SHP77 treated with DMSO at 0.1 percent for 48 hours (cell line): ENCODE results near the gene ZDHHC7.
"Not testable (repeated sequence)": the region's sequence is repeated elsewhere in the genome, so short reads cannot be mapped to it uniquely, and the experiment has no call there.

Experiments used
- DNase-seq: peaks from one replicate; lab custom pipeline; 2025; lab: John Stamatoyannopoulos, UW

Gene ZDHHC7, protein sequence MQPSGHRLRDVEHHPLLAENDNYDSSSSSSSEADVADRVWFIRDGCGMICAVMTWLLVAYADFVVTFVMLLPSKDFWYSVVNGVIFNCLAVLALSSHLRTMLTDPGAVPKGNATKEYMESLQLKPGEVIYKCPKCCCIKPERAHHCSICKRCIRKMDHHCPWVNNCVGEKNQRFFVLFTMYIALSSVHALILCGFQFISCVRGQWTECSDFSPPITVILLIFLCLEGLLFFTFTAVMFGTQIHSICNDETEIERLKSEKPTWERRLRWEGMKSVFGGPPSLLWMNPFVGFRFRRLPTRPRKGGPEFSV

DNA sequence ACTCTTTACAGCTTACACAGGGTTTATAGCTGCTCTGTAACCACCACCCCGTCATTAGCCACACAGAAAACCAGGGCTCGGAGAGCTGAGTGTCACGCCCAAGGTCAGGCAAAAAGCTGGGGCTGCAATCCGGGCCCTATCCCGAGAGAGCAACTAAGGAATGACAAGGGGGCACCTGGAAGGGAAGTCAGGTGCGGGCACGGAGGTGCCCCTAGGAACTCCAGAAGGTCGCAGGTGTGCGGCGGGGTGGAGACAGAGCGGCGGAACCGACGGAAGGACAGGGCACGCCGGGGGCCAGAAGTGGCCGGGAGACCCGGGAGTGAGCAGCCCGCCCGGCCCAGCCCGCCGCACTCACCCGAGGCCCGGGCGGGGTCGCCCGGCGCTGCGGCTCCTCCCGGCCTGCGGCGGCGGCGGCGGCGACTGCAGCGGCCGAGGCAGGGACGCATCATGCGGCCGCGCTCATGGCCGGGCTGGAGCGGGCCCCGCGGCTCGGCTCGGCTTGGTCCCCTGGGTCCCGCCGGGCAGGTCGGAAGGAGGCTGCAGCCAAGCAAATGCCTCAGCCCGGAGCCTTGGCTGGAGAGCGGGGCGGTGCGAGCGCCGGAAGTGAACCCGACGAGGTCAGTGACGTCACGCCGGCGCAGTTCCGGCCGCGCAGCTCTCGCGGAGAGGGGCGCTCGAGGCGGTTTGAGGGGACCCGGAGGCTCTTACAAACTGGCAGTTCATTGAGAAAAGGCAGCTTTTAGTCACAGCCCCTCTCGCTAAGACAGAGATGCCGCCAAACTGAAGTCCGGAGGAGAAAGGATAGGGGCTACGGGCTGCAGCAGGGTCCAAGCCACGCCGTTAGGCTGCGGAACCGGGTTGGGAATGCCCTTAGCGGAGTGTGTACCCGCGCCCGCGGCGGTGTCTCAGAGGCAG lies at the start of gene ZDHHC7:
ZDHHC7 (minus strand) TSS at position 605 of the 915 bp plus-strand sequence. CDS start 20,917 bp downstream, outside the sequence.
- DNase-seq, result peak; percentile 74

DNA sequence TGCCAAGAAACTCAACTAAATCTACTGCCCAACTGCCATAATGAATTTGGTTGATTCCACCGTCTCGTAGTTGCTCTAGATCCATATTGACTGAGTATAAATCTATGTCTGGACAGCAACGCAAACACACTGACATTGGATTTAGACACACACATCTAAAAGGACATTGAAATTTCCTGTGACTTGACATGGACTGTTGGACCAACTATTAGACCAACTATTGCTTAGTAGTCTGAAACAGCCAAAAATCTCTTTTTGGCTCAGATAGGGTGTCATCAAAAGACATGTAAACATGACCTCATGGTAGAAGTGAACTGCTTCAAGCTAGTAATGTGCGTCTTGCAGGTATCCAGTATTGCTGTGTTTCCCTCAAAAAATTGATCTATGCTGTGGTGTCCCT lies 47.6 kb upstream of the ZDHHC7 start:
- DNase-seq, result no peak

DNA sequence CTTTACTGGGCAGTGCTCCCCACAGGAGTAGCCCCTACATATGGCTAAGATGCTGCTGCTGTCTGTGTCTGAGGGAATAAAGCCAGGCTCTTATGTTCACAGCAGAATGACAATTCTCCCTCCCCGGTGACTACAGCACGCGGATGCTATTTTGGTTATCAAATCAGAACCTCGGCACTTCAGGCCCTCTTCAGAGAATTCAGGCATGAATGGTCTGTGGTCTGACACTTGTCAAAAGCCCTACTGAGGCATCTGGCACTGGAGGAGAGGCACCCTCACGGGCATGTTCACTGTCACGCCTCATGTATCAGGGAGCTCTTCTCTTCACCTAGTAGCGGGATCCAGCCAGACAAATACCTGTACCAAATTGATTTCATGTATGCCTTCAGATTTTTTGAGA lies 46.6 kb upstream of the ZDHHC7 start:
- DNase-seq, result no peak

DNA sequence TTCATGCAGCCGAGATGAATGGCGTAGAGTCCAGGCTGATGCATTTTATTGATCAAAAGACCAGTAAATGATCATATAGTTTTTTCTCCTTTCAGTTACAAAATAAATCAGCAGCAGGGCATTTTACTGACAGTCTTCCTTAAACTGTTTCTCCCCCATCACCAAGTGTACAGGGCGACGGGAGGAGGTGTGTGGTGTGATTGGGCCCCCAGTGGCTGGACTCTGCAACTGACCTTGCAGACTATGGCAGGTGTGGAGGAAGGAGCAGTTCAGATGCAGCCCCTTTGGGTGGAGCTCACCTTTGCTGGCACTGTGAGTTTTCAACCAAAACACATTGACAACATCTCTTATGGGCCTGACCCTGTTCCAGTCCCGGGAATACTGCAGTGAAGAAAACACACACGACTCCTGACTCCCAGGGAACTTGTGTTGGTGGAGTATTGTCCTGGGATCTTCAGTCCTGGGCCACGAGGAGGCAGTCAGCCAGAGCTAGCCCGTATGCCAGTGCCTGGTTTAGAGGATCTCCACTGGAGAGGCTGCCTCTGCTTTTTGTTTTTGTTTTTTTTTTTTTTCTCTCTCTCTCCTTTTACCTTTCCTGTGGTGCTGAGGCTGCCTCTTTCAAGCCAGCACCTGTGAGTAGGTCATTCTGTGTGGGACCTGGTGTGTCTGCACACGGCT lies 46.0 kb upstream of the ZDHHC7 start:
- no peak for DNase-seq

DNA sequence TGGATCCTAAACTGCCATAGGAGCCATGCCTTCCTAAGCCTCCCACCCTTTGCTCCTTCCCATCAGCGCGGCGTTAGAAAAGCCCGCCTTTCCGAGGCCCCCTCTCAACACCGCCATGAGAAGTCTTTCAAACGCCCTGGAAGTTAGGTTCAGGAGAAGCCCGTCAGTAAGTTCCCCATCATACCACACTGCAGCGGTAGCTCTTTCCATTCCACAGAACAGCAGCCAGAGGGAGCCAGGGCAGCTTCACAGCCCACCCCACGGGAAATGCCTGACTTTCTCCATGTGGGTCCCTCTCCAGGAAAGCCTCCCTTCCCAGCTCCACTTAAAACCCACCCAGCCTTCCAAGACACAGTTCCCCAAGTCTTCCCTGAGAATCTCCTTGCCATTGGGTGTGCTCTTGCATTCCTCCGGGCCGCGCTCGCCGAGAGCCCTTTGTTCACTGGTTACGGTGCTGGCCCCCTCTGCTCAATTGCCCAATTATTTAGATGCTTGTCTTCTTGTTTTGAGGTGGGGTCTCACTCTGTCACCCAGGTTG lies 44.9 kb upstream of the ZDHHC7 start:
- no peak for DNase-seq

DNA sequence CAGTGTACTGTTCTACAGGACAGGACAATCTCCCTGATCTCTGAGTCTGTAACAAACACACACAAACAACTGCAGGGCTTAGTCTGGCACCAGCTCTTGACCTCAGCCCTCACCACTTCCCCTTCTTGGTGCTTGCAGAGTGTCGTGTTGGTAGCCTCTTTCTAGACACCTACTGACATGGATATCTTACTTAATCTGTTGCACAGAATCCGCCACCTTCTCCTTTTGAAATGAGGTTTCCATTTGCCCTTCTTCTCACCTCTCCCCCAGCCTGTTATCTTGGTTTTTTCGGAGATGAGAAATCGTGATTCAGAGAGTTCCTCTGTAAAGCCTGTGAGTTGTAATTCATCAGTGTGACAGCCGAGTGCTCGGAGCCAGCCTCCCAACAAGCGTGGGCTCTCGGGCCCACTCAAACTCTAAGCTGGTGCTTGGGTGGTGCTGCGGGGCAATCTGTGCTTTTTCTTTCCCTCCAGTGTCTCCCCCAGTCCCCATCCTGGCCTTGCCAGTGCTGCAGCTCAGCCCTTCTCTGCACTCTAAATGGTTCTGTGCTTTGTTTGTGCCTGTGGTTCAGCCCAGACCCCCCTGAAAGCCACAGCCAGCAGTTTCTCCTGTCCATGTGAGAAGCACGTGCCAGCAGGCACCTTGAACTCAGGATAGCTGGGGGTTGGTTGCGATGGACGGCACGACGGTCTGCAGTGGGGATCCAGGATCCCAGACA lies 44.3 kb upstream of the ZDHHC7 start:
- no peak for DNase-seq

DNA sequence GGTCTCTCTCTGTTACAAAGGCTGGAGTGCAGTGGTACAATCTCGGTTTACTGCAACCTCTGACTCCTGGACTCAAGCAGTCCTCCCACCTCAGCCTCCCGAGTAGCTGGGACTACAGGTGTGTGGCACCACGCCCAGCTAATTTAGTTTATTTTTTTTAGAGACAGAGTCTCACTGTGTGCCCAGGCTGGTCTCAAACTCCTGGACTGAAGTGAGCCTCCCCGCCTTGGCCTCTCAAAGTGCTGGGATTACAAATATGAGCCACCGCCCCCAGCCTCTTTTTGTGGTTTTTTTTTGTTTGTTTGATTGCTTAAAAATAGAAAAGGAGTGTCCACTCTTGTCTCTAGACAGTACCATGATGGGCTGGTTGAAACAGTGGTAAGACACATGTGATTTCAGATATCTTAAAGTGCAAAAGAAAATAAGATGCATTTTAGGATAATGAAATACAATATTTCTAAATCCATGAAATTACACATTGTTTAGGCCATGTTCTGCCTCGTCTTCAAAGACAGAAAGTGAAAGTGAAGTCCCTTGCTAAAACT lies 43.7 kb upstream of the ZDHHC7 start:
- no peak for DNase-seq

DNA sequence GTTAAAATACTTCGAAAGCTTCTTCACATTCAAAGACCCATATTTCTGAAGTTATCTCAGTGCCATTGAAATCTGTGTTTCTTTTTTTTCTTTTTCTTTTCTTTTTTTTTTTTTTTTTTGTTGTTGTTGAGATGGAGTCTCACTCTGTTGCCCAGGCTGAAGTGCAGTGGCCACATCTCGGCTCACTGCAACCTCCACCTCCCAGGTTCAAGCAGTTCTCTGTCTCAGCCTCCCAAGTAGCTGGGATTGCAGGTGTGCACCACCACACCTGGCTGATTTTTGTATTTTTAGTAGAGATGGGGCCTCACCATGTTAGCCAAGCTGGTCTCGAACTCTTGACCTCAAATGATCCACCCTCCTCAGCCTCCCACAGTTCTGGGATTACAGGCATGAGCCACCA lies 43.0 kb upstream of the ZDHHC7 start:
- not testable (repeated sequence) for DNase-seq

DNA sequence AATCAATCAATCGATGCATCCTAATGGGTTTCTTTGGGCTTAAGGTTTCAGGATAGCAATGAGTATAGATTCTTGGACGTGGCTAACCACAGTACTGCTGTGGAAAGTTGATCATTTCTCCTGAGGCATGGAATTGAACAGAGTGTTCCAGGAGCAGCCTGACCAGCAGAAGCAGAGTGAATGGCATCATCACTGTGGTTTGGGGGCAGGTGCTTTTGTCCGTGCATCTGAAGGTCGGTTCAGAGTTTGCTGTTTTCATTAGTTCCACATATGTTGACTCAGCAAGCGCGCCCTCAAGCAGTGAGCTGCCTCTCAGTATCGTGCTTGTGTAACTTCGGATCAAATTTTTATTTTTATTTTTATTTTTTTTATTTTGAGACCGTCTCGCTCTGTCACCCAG lies 41.2 kb upstream of the ZDHHC7 start:
- no peak for DNase-seq

DNA sequence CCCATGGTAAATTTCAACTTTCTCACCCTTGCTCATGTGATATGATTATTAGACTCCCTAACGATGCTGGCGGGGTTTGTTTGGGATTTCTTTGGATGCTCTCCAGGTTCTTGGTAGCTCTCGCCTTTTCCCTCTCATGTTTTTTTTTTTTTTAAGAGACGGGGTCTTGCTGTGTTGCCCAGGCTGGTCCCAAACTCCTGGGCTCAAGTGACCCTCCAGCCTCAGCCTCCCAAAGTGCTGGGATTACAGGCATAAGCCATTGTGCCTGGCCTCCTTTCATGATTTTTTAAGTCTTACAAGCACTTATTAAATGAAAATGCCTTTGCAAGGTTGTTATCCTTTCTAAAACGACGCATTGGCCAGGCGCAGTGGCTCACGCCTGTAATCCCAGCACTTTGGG lies 40.3 kb upstream of the ZDHHC7 start:
- no peak for DNase-seq

DNA sequence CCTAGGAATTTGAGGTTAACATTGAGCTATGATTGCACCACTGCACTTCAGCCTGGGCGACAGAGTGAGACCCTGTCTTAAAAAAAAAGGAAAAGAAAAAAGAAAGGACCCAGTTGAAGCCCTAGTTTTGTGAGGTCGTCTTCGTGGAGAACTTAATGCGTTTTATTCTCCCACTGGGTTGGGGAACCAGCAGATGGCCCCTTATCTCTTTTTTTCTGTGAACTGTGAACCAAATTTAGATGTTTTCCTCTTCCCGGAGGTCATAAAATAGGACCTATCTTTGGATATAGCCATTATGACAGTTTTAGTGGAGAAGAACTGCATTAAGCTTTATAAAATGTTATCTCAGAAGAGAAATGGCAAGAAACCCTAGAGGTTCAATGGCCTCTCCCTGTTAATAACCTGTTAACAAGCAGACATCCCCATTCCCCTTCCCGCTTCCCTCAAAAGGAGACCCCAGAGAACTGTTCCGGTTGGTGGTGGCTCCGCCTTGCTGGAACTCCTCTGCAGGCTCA lies 39.8 kb upstream of the ZDHHC7 start:
- no peak for DNase-seq

DNA sequence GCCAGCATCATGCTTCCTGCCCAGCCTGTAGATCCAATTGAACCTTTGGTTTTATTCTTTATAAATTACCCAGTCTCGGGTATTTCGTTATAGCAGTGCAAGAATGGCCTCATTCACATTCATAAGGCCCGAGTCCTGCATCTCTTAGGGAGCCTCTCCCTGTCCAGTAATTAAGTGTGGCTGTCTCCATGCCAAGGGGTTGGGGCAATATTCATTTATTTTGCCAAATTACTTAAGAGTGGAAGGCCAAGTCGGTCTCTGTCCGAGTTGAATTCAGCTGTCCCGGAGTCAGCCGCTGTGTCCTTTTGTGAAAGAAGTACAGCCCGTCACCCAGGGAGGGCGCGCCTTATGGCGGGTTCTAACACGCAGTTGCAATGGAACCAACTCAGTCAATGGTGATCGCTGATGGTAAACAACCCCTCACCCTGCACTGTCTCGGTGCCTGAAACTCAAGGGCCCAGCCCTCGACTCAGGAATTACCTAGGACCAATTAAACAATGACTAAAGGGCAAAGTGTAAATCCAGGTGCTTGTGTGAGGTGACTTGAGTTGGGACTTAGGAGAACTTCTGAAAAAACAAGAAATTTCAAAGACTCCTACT lies 38.5 kb upstream of the ZDHHC7 start:
- DNase-seq, result no peak

DNA sequence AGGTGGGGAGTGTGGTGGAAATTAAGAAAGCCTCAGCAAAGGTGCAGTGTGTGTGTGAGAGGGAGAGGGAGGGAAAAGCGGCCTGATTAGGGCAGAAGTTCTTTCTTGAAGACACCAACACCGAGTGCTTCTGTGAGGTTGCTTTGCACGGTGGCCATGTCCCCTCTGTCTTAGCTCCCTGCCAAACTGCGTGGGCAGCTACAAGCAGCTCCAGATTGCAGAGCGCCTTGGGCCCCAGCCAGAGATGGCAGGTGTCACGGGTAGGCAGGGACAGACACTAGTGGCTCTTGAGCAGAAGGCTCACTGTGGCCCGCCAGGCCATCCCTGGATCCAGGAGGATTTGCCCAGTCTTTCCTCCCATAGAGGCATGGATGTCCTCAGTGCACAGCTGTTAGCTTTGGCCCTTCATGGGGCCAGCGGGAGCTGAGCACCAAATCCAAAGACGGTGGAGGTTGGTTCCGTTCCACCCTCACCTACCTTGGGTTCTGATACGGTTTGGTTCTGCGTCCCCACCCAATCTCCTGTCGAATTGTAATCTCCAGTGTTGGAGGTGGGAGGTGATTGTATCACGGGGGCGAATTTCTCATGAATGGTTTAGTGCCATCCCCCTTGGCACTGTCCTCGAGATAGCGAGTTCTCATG lies 37.7 kb upstream of the ZDHHC7 start:
- no peak for DNase-seq

DNA sequence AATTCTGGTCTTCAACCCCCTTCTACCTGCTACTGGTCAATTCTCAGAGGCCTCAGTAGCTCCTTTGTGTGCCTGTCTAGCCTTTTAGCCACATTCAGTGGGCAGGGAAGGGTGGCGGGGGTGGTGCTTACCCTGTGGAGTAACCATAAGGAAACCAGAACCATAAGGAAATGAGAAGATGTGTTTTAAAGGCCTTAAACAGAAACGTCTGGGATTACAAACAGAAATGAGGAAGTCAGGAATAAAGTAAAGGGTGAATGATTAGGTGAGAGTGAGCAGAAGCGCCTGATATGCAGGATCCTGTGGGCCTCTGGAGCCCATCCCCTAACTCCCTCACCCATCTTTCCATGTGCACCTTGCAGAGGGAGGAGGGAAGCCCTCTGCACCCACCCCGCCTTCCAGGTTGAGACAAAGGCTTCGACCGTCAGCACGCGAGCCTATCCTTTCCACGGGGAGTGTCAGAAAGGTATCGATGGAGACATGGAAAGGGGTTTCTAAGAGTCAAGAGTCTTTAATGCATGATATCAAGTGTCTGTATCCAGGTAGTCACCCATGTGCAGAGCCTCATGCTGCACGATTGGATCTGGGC lies 36.6 kb upstream of the ZDHHC7 start:
- no peak for DNase-seq

DNA sequence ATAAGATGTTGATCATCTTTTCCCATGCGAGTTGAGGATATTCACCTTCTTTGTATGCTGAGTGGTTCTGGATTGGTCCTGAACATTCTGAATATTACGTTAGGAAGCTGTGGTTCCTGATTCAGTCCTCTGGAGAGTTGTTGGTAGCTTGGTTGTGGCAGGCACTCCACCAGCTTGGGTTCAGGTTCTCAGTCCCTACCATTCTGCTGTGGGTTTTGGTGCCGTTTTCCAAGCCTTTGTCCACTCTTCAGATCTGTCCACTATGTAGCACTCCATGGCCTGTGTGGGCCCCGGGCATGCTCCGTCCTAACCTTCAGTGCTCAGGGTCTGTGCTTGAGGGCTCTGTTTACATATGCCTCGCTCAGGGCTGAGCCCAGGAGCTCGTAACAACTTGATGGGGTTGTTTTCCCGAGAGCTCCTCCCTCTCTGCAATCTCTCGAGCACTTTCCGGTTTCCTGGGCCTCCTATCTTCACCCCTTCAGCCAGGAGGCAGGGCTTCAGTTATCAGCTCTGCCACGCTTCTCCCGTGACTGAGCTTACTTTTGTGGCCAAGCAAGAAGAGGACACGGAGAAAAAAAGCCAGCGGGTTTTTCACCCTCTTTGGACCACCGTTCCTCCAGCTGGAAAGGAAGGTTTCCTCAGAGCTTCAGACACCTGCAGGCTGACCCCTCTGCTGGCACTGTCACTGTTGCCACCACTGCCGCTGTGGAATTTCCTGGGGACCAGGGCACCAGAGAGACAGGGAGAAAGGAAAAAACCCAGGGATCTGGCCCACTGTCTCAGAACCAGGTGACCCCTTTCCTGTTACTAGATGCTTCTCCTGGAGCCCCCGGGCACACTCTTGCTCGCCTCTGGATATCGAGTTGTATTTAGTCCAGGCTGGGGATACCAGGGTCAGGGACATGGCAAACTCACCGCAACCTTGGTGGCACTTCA lies 35.9 kb upstream of the ZDHHC7 start:
- no peak for DNase-seq

DNA sequence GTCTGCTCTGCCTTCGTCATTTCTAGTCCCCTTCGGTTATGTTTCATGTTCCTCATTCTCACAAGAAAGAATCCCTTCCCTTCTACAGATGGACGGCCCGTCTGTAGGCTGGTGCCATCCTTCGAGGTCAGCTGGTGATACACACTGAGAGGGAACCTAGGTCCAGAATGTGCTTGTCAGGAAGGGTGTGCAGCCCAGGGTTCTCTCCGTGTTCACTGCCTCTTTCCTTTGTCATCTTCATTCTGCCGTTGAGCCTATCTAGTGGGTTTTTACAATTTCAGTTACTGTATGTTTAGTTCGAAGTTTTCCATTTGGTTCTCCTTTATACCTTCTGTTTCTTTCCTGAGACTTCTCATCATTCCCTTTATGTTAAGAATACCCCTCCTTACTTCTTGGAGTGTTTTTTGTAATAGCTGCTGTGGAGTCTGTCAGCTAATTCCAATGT lies 35.2 kb upstream of the ZDHHC7 start:
- DNase-seq, result no peak

DNA sequence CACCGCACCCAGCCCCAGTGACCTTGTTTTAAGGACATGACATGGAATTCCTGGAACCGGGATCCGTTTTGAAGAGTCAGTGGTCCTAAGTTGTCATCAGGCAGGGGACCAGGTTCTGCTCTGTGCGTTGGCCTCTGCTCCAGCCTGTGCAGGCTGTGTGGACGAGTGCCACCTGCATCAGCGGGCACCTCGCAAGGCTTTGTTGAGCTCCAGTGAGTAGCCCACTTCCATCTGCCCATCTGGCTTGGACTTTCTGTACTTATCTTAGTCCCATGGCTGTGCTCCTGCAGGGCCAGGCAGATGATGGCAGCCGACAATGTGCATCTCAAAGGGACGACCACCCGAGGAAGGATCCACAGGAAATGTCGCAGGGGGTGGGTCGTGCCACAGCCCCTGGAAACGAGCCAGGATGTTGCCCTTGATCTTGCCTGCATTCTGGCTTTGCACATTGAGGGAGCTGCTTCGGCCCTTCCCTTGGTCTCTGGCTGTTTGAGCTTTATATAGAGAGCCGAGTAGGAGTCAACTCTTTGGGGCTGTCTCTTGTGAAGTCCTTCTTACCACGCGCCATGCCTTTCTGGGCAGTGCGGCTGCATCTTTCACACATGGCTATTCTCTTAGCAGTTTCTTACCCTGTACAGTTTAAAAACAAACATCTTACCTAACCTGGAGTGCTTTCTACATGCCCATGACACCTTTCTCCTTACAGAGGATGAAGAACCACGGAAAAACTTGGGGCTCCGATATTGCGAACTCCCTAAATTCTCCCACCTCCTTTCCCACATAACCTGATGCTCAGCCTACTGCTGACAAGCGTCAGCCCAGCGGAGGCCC lies 34.5 kb upstream of the ZDHHC7 start:
- no peak for DNase-seq

DNA sequence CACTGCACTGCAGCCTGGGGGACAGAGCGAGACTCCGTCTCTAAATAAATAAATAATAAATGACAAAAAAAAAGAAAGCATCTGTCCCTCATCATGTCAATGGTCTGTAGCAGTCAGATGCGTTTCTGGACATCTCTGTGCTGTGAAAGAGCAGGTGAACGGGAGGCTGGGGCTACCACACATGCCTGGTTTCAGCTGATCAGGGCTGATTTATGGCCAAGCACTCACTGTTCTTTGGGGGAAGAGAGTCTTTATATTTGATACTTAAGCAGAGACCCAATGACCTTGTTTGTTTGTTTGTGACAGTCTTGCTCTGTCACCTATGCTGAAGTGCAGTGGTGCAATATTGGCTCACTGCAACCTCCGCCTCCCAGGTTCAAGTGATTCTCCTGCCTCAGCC lies 33.7 kb upstream of the ZDHHC7 start:
- DNase-seq, result no peak
